ENCODE data around the gene TENM4. TPM values are rescaled to one million over a fixed set of nuclear protein-coding genes. Genes with fewer than 3 reads are reported as not detected.

Gene TENM4
- total RNA-seq, 2 donors from 2014 or later: 2.6 to 6.8 TPM

DNA sequence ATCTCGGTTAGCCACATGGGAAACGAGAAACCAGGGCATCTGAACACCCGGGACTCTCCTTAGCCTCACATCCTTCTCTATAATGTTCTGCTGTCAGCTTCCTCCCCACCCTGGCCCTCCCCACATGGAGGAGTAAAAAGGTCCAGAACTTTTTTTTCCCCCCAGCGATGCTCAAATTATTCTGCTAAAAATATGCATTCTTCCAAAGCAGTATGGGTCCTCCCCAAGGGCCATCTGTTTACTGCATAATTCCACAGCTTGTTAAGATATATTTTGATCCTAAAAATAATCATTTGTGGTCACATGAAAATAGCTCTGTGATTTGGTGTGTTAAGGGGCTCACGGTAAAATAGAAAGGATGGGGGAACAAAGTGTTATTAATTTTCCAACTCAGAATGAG is 584.6 kb downstream of the TENM4 start:
- 87% methylated on average over 5 of the region's 5 CpGs for WGBS
- Histone ChIP-seq H3K27me3 (replicated peaks; ENCODE audit: insufficient read depth) (no peaks in the 10 kb centered on the region), H3K27ac (no peak overlapping the region), H3K4me1 (replicated peaks) (no peaks in the 10 kb centered on the region), H3K4me3 (no peak overlapping the region), H3K36me3 (no peaks in the 10 kb centered on the region), H3K9me3 (no peaks in the 10 kb centered on the region)
- TF ChIP-seq POLR2AphosphoS5 (IDR thresholded peaks at IDR 0.05): no peak
- TF ChIP-seq, protein P1, sequence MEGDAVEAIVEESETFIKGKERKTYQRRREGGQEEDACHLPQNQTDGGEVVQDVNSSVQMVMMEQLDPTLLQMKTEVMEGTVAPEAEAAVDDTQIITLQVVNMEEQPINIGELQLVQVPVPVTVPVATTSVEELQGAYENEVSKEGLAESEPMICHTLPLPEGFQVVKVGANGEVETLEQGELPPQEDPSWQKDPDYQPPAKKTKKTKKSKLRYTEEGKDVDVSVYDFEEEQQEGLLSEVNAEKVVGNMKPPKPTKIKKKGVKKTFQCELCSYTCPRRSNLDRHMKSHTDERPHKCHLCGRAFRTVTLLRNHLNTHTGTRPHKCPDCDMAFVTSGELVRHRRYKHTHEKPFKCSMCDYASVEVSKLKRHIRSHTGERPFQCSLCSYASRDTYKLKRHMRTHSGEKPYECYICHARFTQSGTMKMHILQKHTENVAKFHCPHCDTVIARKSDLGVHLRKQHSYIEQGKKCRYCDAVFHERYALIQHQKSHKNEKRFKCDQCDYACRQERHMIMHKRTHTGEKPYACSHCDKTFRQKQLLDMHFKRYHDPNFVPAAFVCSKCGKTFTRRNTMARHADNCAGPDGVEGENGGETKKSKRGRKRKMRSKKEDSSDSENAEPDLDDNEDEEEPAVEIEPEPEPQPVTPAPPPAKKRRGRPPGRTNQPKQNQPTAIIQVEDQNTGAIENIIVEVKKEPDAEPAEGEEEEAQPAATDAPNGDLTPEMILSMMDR (IDR thresholded peaks at IDR 0.05): no peak
- TF ChIP-seq POLR2A (IDR thresholded peaks at IDR 0.05): no peak
- no peak for DNase-seq (ENCODE audit: low spot score)
- intact Hi-C loops (cut with DNase I): no loop called here

- H3K36me3 ChIP-seq: no peaks in the 10 kb centered on the region
- no peaks in the 10 kb centered on the region for H3K27me3 ChIP-seq (replicated peaks; ENCODE audit: insufficient read depth)
- intact Hi-C loops (cut with DNase I): no loop called here
- no peak for DNase-seq (ENCODE audit: low spot score)
- no peak overlapping the region for H3K27ac ChIP-seq
- no peaks in the 10 kb centered on the region for H3K9me3 ChIP-seq
- no peaks in the 10 kb centered on the region for H3K4me1 ChIP-seq (replicated peaks)
- TF ChIP-seq POLR2A (IDR thresholded peaks at IDR 0.05) (no peak), POLR2AphosphoS5 (IDR thresholded peaks at IDR 0.05) (no peak)
- TF ChIP-seq, protein P1 (IDR thresholded peaks at IDR 0.05): no peak
- H3K4me3 ChIP-seq: no peak overlapping the region
Measured at GRCh38 chr11:78855116-78855515, 585.7 kb downstream of the TENM4 start.

DNA sequence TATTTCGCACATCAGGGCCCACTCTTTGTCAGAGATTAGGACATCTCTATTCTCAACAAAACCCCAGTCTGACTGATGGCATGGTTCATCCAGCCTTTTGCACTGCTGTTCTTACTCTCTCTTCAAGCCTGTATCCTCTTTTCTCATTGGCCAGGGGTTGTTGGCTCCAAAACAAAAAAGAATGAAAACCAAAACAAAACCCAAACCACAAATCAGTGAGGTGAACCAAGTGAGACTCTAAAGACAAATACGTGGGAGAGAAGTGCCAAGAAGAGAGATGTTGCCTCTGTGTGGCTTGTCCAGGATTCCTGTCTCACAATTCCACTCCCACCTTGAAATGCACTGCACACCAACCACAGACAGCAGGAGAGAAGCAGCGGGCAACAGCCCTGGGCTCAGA is 587.3 kb downstream of the TENM4 start:
- H3K27ac ChIP-seq: no peak overlapping the region
- H3K4me1 ChIP-seq (replicated peaks): no peaks in the 10 kb centered on the region
- H3K4me3 ChIP-seq: no peak overlapping the region
- no peak for TF ChIP-seq POLR2A (IDR thresholded peaks at IDR 0.05)
- TF ChIP-seq, protein P1 (IDR thresholded peaks at IDR 0.05): no peak
- TF ChIP-seq POLR2AphosphoS5 (IDR thresholded peaks at IDR 0.05): no peak
- WGBS: 87% methylated on average over 3 of the region's 3 CpGs
- no peaks in the 10 kb centered on the region for H3K9me3 ChIP-seq
- DNase-seq (ENCODE audit: low spot score): no peak
- intact Hi-C loops (cut with DNase I): no loop called here
- H3K27me3 ChIP-seq (replicated peaks; ENCODE audit: insufficient read depth): no peaks in the 10 kb centered on the region
- H3K36me3 ChIP-seq: no peaks in the 10 kb centered on the region

DNA sequence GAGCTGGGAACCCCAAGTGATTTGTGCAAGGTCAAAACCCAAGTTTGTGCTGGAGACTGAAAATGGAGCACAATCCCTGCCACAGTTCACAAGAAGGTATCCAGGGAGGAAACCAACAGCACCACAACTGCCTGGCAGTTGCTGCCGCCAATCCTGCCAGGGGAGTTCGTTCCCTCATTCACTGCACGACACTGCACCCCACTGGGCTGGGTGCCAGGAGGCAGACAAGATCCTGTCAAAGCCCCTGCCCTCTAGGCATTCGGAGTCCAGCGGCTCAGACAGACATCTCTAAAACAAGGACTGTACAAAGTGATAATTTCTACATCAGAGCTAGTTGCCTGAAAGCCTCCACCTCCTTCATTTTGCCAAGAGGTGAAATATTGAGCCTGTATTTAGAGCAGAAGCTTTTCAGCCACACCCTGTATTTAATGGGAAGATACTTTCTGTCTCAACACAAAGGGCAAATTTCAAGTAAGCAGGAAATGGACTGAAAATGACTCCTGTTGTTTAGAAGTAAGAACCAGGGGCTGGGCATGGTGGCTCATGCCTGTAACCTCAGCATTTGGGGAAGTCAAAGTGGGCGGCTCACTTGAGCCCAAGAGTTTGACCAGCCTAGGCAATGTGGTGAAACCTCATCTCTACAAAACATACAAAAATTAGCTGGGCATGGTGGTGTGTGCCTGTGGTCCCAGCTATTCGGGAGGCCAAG is 588.8 kb downstream of the TENM4 start:
- intact Hi-C loops (cut with DNase I): no loop called here
- DNase-seq (ENCODE audit: low spot score): no peak
- Histone ChIP-seq H3K27me3 (replicated peaks; ENCODE audit: insufficient read depth) (no peaks in the 10 kb centered on the region), H3K9me3 (no peaks in the 10 kb centered on the region), H3K4me1 (replicated peaks) (no peaks in the 10 kb centered on the region), H3K4me3 (no peak overlapping the region), H3K27ac (no peak overlapping the region), H3K36me3 (no peaks in the 10 kb centered on the region)
- WGBS: 56% methylated on average over 7 of the region's 7 CpGs
- TF ChIP-seq POLR2A (IDR thresholded peaks at IDR 0.05) (no peak), POLR2AphosphoS5 (IDR thresholded peaks at IDR 0.05) (no peak)
- TF ChIP-seq, protein P1 (IDR thresholded peaks at IDR 0.05): no peak

GRCh38 chr11:78850078-78850477 is 590.8 kb downstream of the TENM4 start:
- Histone ChIP-seq H3K27ac (no peak overlapping the region), H3K36me3 (no peaks in the 10 kb centered on the region), H3K4me1 (replicated peaks) (no peaks in the 10 kb centered on the region), H3K27me3 (replicated peaks; ENCODE audit: insufficient read depth) (no peaks in the 10 kb centered on the region), H3K9me3 (no peaks in the 10 kb centered on the region), H3K4me3 (no peak overlapping the region)
- TF ChIP-seq, protein P1 (IDR thresholded peaks at IDR 0.05): no peak
- TF ChIP-seq POLR2AphosphoS5 (IDR thresholded peaks at IDR 0.05) (no peak), POLR2A (IDR thresholded peaks at IDR 0.05) (no peak)
- no peak for DNase-seq (ENCODE audit: low spot score)
- 77% methylated on average over 3 of the region's 3 CpGs for WGBS
- intact Hi-C loops (cut with DNase I): no loop called here
